ENCODE data around the gene SAP130.

GRCh38 chr2:128027801-128028667 lies at the start of gene SAP130:
- TF ChIP-seq POLR2A (IDR thresholded peaks at IDR 0.05; ENCODE audit: extremely low read depth, insufficient read length) (peak; percentile 71), MAX (IDR thresholded peaks at IDR 0.05; ENCODE audit: low read depth, low read length) (peak; percentile 2; the same call in 1 of the 2 replicates), MYC (IDR thresholded peaks at IDR 0.05; ENCODE audit: low read depth, low read length) (no peak)
- TF ChIP-seq, protein P1, sequence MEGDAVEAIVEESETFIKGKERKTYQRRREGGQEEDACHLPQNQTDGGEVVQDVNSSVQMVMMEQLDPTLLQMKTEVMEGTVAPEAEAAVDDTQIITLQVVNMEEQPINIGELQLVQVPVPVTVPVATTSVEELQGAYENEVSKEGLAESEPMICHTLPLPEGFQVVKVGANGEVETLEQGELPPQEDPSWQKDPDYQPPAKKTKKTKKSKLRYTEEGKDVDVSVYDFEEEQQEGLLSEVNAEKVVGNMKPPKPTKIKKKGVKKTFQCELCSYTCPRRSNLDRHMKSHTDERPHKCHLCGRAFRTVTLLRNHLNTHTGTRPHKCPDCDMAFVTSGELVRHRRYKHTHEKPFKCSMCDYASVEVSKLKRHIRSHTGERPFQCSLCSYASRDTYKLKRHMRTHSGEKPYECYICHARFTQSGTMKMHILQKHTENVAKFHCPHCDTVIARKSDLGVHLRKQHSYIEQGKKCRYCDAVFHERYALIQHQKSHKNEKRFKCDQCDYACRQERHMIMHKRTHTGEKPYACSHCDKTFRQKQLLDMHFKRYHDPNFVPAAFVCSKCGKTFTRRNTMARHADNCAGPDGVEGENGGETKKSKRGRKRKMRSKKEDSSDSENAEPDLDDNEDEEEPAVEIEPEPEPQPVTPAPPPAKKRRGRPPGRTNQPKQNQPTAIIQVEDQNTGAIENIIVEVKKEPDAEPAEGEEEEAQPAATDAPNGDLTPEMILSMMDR (IDR thresholded peaks at IDR 0.05; ENCODE audit: low read depth, low read length), result no peak
